Kidney (tissue), 14 donors: ENCODE results near the gene TNPO1. TPM values are rescaled to one million over a fixed set of nuclear protein-coding genes. Genes with fewer than 3 reads are reported as not detected.
A peak's percentile ranks its signal among the peaks of the same experiment; 100 is the strongest.

Experiments
- DNase-seq, 5 donors: peaks; one replicate each; pipeline ENCODE4 v3.0.0-alpha.2; 2013 to 2020
- FAIRE-seq: peaks from 2 replicates; lab custom pipeline; 2012; peaks lifted over from hg19 to GRCh38; lab: Jason Lieb, UNC
- H3K27ac ChIP-seq, 2 donors: one replicate each; pipeline ENCODE4 v1.7.0; 2013; ENCODE audit warnings: low read depth in 2 of 2, low read length in 2 of 2, inconsistent platforms in 1 of 2
- H3K27me3 ChIP-seq: one replicate; pipeline ENCODE4 v1.7.1; 2013; ENCODE audit warnings: low read length, inconsistent platforms; ENCODE audit not compliant: control insufficient read depth, insufficient read depth
- H3K36me3 ChIP-seq, 3 donors: one replicate each; pipeline versions ENCODE4 v1.7.0 to v1.7.1; 2013; ENCODE audit warnings: low read length in 3 of 3, control low read depth in 1 of 3, inconsistent platforms in 1 of 3; ENCODE audit not compliant: insufficient read depth in 3 of 3, control insufficient read depth in 2 of 3
- H3K4me1 ChIP-seq, 3 donors: one replicate each; pipeline versions ENCODE4 v1.7.0 to v1.7.1; 2013; ENCODE audit warnings: low read length in 3 of 3, inconsistent platforms in 1 of 3, low read depth in 1 of 3; ENCODE audit not compliant: control insufficient read depth in 2 of 3, insufficient read depth in 2 of 3
- H3K4me3 ChIP-seq, 3 donors: one replicate each; pipeline versions ENCODE4 v1.7.0 to v1.8.1; 2013; ENCODE audit warnings: low read length in 3 of 3, control low read depth in 1 of 3, inconsistent platforms in 1 of 3
- H3K9ac ChIP-seq, 3 donors: one replicate each; pipeline versions ENCODE4 v1.7.0 to v1.7.1; 2013; ENCODE audit warnings: low read length in 3 of 3, control low read depth in 1 of 3, inconsistent platforms in 1 of 3
- H3K9me3 ChIP-seq, 3 donors: one replicate each; pipeline versions ENCODE4 v1.7.0 to v1.7.1; 2013; ENCODE audit warnings: low read length in 3 of 3, control low read depth in 1 of 3, inconsistent platforms in 1 of 3; ENCODE audit not compliant: control insufficient read depth in 2 of 3, insufficient read depth in 1 of 3
- CTCF ChIP-seq: IDR thresholded peaks from 3 replicates; pipeline ENCODE4 v1.5.1; 2012; ENCODE audit warnings: mild to moderate bottlenecking, moderate library complexity, borderline replicate concordance; ENCODE audit not compliant: insufficient read depth; ENCODE audit errors: extremely low read depth
- intact Hi-C: fragments of 100-400 bp; cut with DNase I; formaldehyde crosslinking; loops from one replicate; pipeline ENCODE4 v1.11.1; 2022
- polyA plus RNA-seq: library from polyadenylated mRNA; stranded (reverse); fragments of 350-450 nt; fragmentation: Illumina TruSeq; extraction: RNeasy Lipid Tissue Mini Kit (QIAGEN cat#74804); gene quantifications from one replicate; pipeline ENCODE4 v1.2.3, GENCODE V29; 2014; ENCODE audit warnings: low read depth, low replicate concordance; ENCODE audit not compliant: insufficient read depth
- total RNA-seq: library from RNA; stranded (reverse); fragmentation: NEBNext Ultra II Directional; extraction: Animal tissue kit (Norgen Biotek cat#: 25700); gene quantifications from one replicate; pipeline ENCODE4 v1.2.1, GENCODE V29; 2021
- donor health status: control.
- donor health status: control.
- donor health status: control.
- donor health status: control.
- donor health status: control.
- donor health status: DM: yes; HTN: yes; CAD: no.
- donor health status: Normal renal cell carcinoma (clear cell type).

Gene TNPO1
- total and polyA plus RNA-seq, 2 donors from 2014 or later: 15.6 to 86.6 TPM

GRCh38 chr5:72848474-72849428 lies 32.3 kb downstream of the TNPO1 start:
- H3K27me3 ChIP-seq: no peaks in the 10 kb centered on the region
- H3K27ac ChIP-seq: peak overlapping the region; percentile 89 to 93
- TF ChIP-seq CTCF: no peak
- peaks cover 0 to 19% (median 10%) of the 10 kb centered on the region in 3 donors for H3K4me1 ChIP-seq
- no peaks in the 10 kb centered on the region for H3K9me3 ChIP-seq
- intact Hi-C loops: no loop called here
- DNase-seq (peak; percentile 63 to 85 (median 75)), FAIRE-seq (no peak)
- H3K4me3 ChIP-seq: peak overlapping the region; percentile 84 to 88 (median 86)
- H3K36me3 ChIP-seq: peaks cover 0 to 3% (median 3%) of the 10 kb centered on the region in 3 donors
- peak overlapping the region; percentile 44 to 80 (median 77) for H3K9ac ChIP-seq

GRCh38 chr5:72849546-72849945 lies 33.1 kb downstream of the TNPO1 start:
- Histone ChIP-seq H3K27ac (no peak overlapping the region), H3K4me3 (peak overlapping the region; percentile 72 to 77 (median 74)), H3K9me3 (no peaks in the 10 kb centered on the region), H3K27me3 (no peaks in the 10 kb centered on the region), H3K36me3 (peaks cover 0 to 3% (median 3%) of the 10 kb centered on the region in 3 donors), H3K4me1 (peaks cover 0 to 18% (median 10%) of the 10 kb centered on the region in 3 donors), H3K9ac (peak overlapping the region in 2 of 3 donors; percentile 31 to 80)
- intact Hi-C loops: no loop called here
- FAIRE-seq: no peak
- TF ChIP-seq CTCF: no peak
- no peak for DNase-seq

DNA sequence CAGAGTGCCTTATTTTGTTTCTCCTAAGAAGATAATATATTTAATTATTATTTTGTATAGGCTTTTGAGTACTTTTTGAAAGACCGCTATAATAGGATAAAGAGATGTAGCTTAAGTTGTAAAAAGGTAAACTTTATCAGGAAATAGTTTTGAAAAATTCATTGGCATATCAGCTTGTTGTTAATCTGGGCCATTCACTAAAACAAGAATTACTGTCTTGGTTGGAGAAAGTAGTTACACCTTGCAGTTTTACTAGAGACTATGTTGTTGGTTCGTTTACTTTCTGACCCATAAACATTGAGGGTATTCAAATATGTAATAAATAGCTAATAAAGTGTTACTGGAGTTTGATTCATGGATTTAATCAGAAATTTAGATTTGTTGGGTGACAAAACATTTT lies 33.7 kb downstream of the TNPO1 start:
- Histone ChIP-seq H3K9ac (no peak overlapping the region), H3K27me3 (no peaks in the 10 kb centered on the region), H3K4me3 (peak overlapping the region in 2 of 3 donors; percentile 20 to 28), H3K4me1 (peaks cover 0 to 18% (median 10%) of the 10 kb centered on the region in 3 donors), H3K27ac (no peak overlapping the region), H3K9me3 (no peaks in the 10 kb centered on the region), H3K36me3 (peaks cover 0 to 3% (median 3%) of the 10 kb centered on the region in 3 donors)
- FAIRE-seq (no peak), DNase-seq (no peak)
- intact Hi-C loops: no loop called here
- TF ChIP-seq CTCF: no peak
